ENCODE data around the gene PBX1.

- TF ChIP-seq POLR2AphosphoS5 (IDR thresholded peaks at IDR 0.05) (no peak), POLR2A (IDR thresholded peaks at IDR 0.05) (no peak), CTCF (IDR thresholded peaks at IDR 0.05) (no peak)
Observed at GRCh38 chr1:164598719-164599118, 39.7 kb downstream of the PBX1 start.
